GM12801 (cell line): ENCODE data around the gene STK11.

Experiments used
- CTCF ChIP-seq: IDR thresholded peaks from one replicate; pipeline ENCODE4 v1.5.1; 2011; ENCODE audit warnings: control low read depth; ENCODE audit not compliant: insufficient read length; ENCODE audit errors: extremely low read depth

STK11 gene

GRCh38 chr19:1248786-1249297, 43.3 kb downstream of the STK11 start:
- no peak for TF ChIP-seq CTCF

- TF ChIP-seq CTCF = no peak
These were observed 43.9 kb downstream of the STK11 start for GRCh38 chr19:1249298-1249989.

- no peak for TF ChIP-seq CTCF
These were observed 44.4 kb downstream of the STK11 start for GRCh38 chr19:1249990-1250436.

- TF ChIP-seq CTCF = no peak
These were observed 45.1 kb downstream of the STK11 start for GRCh38 chr19:1250437-1251260.

- no peak for TF ChIP-seq CTCF
These were observed 46.0 kb downstream of the STK11 start for GRCh38 chr19:1251330-1252220.

- no peak for TF ChIP-seq CTCF
These were observed 46.7 kb downstream of the STK11 start for GRCh38 chr19:1252221-1252820.
